PC-9 (cell line): ENCODE measurements around the gene SPTB. TPM values are rescaled to one million over a fixed set of nuclear protein-coding genes. Genes with fewer than 3 reads are reported as not detected.
A peak's percentile ranks its signal among the peaks of the same experiment; 100 is the strongest.

Experiments
- BruUV-seq: library from RNA; stranded (reverse); fragments of 400-500 nt; replicated peaks from 2 replicates; lab custom pipeline; 2021; lab: Mats Ljungman, UMichigan
- CTCF ChIA-PET: fragments of 300-600 bp; sonication (Branson Sonifier 250); formaldehyde crosslinking; loops from one replicate; lab custom pipeline; 2022; ENCODE audit warnings: antibody characterized with exemption; lab: Charles Lee
- POLR2A ChIA-PET: fragments of 300-600 bp; sonication (Branson Sonifier 250); formaldehyde crosslinking; loops from one replicate; lab custom pipeline; 2022; ENCODE audit warnings: antibody characterized with exemption; ENCODE audit not compliant: unreplicated experiment; lab: Charles Lee
- DNase-seq, 2 experiments: peaks; one replicate each; pipeline versions ENCODE4 v3.0.0 to v3.0.0-alpha.2; 2015 to 2022; ENCODE audit warnings: mixed read lengths in 1 of 2
- H2AFZ ChIP-seq: fragments of 200-600 bp; sonication (generic); 2 replicates; pipeline ENCODE4 v1.8.1; 2017; ENCODE audit warnings: antibody characterized with exemption
- H3F3A ChIP-seq: fragments of 200-600 bp; sonication (generic); 2 replicates; pipeline ENCODE4 v1.8.1; 2017; ENCODE audit warnings: antibody characterized with exemption, mild to moderate bottlenecking, low read depth; ENCODE audit not compliant: insufficient read depth
- H3K27ac ChIP-seq: fragments of 200-600 bp; sonication (generic); 2 replicates; pipeline ENCODE4 v1.6.1; 2016; ENCODE audit warnings: mixed run types
- H3K27me3 ChIP-seq: fragments of 200-600 bp; sonication (generic); 2 replicates; pipeline ENCODE4 v1.6.1; 2016; ENCODE audit warnings: low read depth, mixed run types; ENCODE audit not compliant: insufficient read depth
- H3K36me3 ChIP-seq: fragments of 200-600 bp; sonication (generic); 2 replicates; pipeline ENCODE4 v1.6.1; 2016; ENCODE audit warnings: low read depth, mixed run types
- H3K4me1 ChIP-seq: fragments of 200-600 bp; sonication (generic); replicated peaks from 2 replicates; pipeline ENCODE4 v1.6.1; 2016; ENCODE audit warnings: mixed run types; ENCODE audit not compliant: insufficient read depth
- H3K4me2 ChIP-seq: fragments of 200-600 bp; sonication (generic); 2 replicates; pipeline ENCODE4 v1.6.1; 2017; ENCODE audit warnings: mixed run types
- H3K4me3 ChIP-seq: fragments of 200-600 bp; sonication (generic); 2 replicates; pipeline ENCODE4 v1.6.1; 2016; ENCODE audit warnings: mixed run types
- H3K79me2 ChIP-seq: fragments of 200-600 bp; sonication (generic); 2 replicates; pipeline ENCODE4 v1.6.1; 2017; ENCODE audit warnings: low read depth, mixed run types
- H3K9me2 ChIP-seq: fragments of 200-600 bp; sonication (generic); 2 replicates; pipeline ENCODE4 v1.8.1; 2017; ENCODE audit warnings: mild to moderate bottlenecking; ENCODE audit not compliant: insufficient read depth
- H3K9me3 ChIP-seq: fragments of 200-600 bp; sonication (generic); 2 replicates; pipeline ENCODE4 v1.8.1; 2016; ENCODE audit warnings: low read depth; ENCODE audit not compliant: insufficient read depth
- H4K20me1 ChIP-seq: fragments of 200-600 bp; sonication (generic); 2 replicates; pipeline ENCODE4 v1.8.1; 2017; ENCODE audit not compliant: insufficient read depth
- EZH2 ChIP-seq: fragments of 200-600 bp; sonication (generic); IDR thresholded peaks from 2 replicates; pipeline ENCODE4 v1.8.0; 2017; ENCODE audit warnings: antibody characterized with exemption, low read depth
- intact Hi-C: fragments of 100-400 bp; cut with micrococcal nuclease; formaldehyde crosslinking; loops from one replicate; pipeline ENCODE4 v1.10.0; 2022; ENCODE audit not compliant: unreplicated experiment
- total RNA-seq: library from RNA; stranded (reverse); gene quantifications from 2 replicates; pipeline ENCODE4 v1.2.3, GENCODE V29; 2021
- TF ChIP-seq, protein P1 (sequence below): fragments of 200-600 bp; sonication (generic); conservative IDR thresholded peaks from 2 replicates; pipeline ENCODE4 v1.6.1; 2017; ENCODE audit warnings: mixed run types, antibody characterized with exemption, mild to moderate bottlenecking, moderate library complexity

The SPTB gene
- total RNA-seq, 1 experiment from 2014 or later: 0.50 TPM

DNA sequence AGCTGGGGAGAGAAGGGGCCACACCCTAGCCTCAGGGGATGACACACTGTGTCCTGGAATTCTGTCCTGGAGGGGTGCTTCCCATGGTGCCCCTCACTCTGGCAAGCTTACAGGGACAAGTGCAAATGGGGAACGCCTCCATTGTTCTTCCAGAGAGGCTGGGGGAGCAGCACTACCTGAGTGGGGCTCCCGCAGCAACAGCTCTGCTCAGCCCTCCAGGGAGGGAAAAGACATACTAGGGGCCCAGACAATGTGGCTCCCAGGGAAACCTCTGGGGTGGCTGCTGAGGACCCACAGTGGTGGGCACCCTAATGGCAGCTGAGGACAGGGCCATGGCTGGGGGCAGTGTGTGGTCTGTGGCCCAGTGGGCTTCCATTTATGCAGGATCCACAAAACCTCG lies 106.1 kb downstream of the SPTB start:
- ChIA-PET POLR2A (interaction anchor here (0.5 kb wide), 1 partner anchor 233 kb away, joined by 3 read pairs; the partner anchor contains the start of gene HSPA2), CTCF (interaction anchor here (0.6 kb wide), 1 partner anchor 109 kb away, joined by 3 read pairs; no protein-coding TSS in a partner anchor)
- Histone ChIP-seq H3K4me3 (no peak overlapping the region), H3K79me2 (no peaks in the 10 kb centered on the region), H3K4me1 (no peaks in the 10 kb centered on the region), H2AFZ (no peak overlapping the region), H4K20me1 (no peaks in the 10 kb centered on the region), H3K4me2 (no peak overlapping the region), H3K9me2 (no peaks in the 10 kb centered on the region), H3K27me3 (no peaks in the 10 kb centered on the region), H3K36me3 (no peaks in the 10 kb centered on the region), H3K27ac (no peak overlapping the region), H3K9me3 (no peaks in the 10 kb centered on the region; the same call in 1 of the 2 replicates), H3F3A (no peaks in the 10 kb centered on the region)
- no peak for TF ChIP-seq EZH2
- TF ChIP-seq, protein P1, sequence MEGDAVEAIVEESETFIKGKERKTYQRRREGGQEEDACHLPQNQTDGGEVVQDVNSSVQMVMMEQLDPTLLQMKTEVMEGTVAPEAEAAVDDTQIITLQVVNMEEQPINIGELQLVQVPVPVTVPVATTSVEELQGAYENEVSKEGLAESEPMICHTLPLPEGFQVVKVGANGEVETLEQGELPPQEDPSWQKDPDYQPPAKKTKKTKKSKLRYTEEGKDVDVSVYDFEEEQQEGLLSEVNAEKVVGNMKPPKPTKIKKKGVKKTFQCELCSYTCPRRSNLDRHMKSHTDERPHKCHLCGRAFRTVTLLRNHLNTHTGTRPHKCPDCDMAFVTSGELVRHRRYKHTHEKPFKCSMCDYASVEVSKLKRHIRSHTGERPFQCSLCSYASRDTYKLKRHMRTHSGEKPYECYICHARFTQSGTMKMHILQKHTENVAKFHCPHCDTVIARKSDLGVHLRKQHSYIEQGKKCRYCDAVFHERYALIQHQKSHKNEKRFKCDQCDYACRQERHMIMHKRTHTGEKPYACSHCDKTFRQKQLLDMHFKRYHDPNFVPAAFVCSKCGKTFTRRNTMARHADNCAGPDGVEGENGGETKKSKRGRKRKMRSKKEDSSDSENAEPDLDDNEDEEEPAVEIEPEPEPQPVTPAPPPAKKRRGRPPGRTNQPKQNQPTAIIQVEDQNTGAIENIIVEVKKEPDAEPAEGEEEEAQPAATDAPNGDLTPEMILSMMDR: no peak
- DNase-seq: no peak
- no TSS peak for BruUV-seq
- intact Hi-C loops: no loop called here

GRCh38 chr14:64773046-64773445 lies 106.7 kb downstream of the SPTB start:
- no peaks in the 10 kb centered on the region for H3K36me3 ChIP-seq
- no peaks in the 10 kb centered on the region for H3F3A ChIP-seq
- no peaks in the 10 kb centered on the region for H3K4me1 ChIP-seq
- no peaks in the 10 kb centered on the region for H4K20me1 ChIP-seq
- H3K9me3 ChIP-seq: no peaks in the 10 kb centered on the region; the same call in 1 of the 2 replicates
- no peaks in the 10 kb centered on the region for H3K27me3 ChIP-seq
- no peak for DNase-seq
- no peaks in the 10 kb centered on the region for H3K79me2 ChIP-seq
- TF ChIP-seq, protein P1: no peak
- TF ChIP-seq EZH2: no peak
- no TSS peak for BruUV-seq
- ChIA-PET POLR2A (interaction anchor here (0.5 kb wide), 1 partner anchor 233 kb away, joined by 3 read pairs; the partner anchor contains the start of gene HSPA2), CTCF (no interaction called here)
- no peak overlapping the region for H3K4me2 ChIP-seq
- H3K4me3 ChIP-seq: no peak overlapping the region
- intact Hi-C loops: no loop called here
- H3K9me2 ChIP-seq: no peaks in the 10 kb centered on the region
- no peak overlapping the region for H3K27ac ChIP-seq
- no peak overlapping the region for H2AFZ ChIP-seq

GRCh38 chr14:64772397-64772950 lies 107.2 kb downstream of the SPTB start:
- TF ChIP-seq, protein P1: 0 out of 2 replicates have a peak, but pooled peaks have one; percentile 29
- TF ChIP-seq EZH2: no peak
- H4K20me1 ChIP-seq: no peaks in the 10 kb centered on the region
- no TSS peak for BruUV-seq
- no peaks in the 10 kb centered on the region for H3K36me3 ChIP-seq
- CTCF ChIA-PET: interaction anchor here (0.6 to 0.7 kb wide), 2 partner anchors 119 to 128 kb away, joined by 3 to 4 read pairs; no protein-coding TSS in a partner anchor
- no peaks in the 10 kb centered on the region for H3K27me3 ChIP-seq
- no peak overlapping the region for H3K4me2 ChIP-seq
- no peaks in the 10 kb centered on the region for H3K9me2 ChIP-seq
- H2AFZ ChIP-seq: no peak overlapping the region
- H3F3A ChIP-seq: no peaks in the 10 kb centered on the region
- no peak overlapping the region for H3K4me3 ChIP-seq
- no peaks in the 10 kb centered on the region for H3K79me2 ChIP-seq
- intact Hi-C loops: no loop called here
- no peak for DNase-seq
- POLR2A ChIA-PET: no interaction called here
- H3K4me1 ChIP-seq: no peaks in the 10 kb centered on the region
- H3K9me3 ChIP-seq: no peaks in the 10 kb centered on the region; the same call in 1 of the 2 replicates
- H3K27ac ChIP-seq: no peak overlapping the region
